ENCODE data around the gene XCR1.

DNA sequence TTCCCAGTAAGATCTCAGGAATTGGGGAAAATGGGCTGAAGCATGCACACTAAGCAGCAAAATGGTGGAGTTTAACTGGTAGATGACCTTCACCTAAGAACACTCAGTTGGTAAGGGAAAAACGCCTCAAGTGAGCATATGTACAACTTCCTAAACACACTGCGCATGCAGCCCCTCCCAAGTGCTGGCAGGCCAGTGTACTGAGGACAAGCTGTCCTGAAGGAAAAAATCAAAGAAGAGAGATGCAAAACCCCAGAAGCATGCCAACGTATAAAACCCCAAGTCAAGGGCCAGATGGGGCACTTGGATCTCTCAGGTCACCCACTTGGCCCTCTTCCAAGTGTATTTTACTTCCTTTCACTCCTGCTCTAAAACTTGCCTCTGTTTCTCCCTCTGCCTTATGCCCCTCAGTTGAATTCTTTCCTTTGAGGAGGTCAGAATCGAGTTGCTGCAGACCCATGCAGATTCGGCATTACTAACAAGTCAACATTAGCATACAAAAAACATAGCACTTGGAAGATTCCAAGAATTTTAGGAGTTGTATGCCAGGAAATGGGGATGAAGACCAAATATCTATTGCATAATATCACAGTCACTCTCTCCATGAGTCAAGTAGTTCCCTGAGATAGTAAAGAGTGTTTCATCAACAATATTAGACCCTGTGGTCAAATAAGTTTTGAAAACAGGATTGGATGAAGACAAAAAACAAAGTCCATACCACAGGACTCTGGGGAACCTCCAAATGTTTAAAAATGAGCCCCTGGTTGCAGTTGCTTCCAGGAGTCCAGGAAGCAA is 20.8 kb downstream of the XCR1 start:
- TF ChIP-seq EZH2 (IDR thresholded peaks at IDR 0.05; ENCODE audit: borderline replicate concordance, low read depth, low read length, poor library complexity, severe bottlenecking) = no peak
- TF ChIP-seq, protein P1, sequence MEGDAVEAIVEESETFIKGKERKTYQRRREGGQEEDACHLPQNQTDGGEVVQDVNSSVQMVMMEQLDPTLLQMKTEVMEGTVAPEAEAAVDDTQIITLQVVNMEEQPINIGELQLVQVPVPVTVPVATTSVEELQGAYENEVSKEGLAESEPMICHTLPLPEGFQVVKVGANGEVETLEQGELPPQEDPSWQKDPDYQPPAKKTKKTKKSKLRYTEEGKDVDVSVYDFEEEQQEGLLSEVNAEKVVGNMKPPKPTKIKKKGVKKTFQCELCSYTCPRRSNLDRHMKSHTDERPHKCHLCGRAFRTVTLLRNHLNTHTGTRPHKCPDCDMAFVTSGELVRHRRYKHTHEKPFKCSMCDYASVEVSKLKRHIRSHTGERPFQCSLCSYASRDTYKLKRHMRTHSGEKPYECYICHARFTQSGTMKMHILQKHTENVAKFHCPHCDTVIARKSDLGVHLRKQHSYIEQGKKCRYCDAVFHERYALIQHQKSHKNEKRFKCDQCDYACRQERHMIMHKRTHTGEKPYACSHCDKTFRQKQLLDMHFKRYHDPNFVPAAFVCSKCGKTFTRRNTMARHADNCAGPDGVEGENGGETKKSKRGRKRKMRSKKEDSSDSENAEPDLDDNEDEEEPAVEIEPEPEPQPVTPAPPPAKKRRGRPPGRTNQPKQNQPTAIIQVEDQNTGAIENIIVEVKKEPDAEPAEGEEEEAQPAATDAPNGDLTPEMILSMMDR (conservative IDR thresholded peaks at IDR 0.05; ENCODE audit: low read depth, low read length) = no peak

Data from A673 (cell line).